DOHH2 (cell line): ENCODE data around the gene ARF6.
"Not testable (repeated sequence)": the region's sequence is repeated elsewhere in the genome, so short reads cannot be mapped to it uniquely, and the experiment has no call there.

Experiments used
- CTCF ChIP-seq: fragments of 200-600 bp; sonication (generic); IDR thresholded peaks from one replicate; pipeline ENCODE4 v1.5.1; 2014; ENCODE audit warnings: antibody characterized with exemption, mild to moderate bottlenecking, low read depth, low read length; ENCODE audit not compliant: poor library complexity, severe bottlenecking
- EZH2phosphoT487 ChIP-seq: fragments of 200-600 bp; sonication (generic); IDR thresholded peaks from 2 replicates; pipeline ENCODE4 v1.6.1; 2017; ENCODE audit warnings: borderline replicate concordance, mild to moderate bottlenecking, antibody characterized with exemption, low read length, moderate library complexity, mixed read lengths

GRCh38 chr14:49896272-49896671, 3.4 kb downstream of the ARF6 start:
- not testable (repeated sequence) for TF ChIP-seq CTCF, EZH2phosphoT487
